Naive thymus-derived CD8-positive, alpha-beta T cell (primary cell): ENCODE measurements around the gene DCT. TPM values are rescaled to one million over a fixed set of nuclear protein-coding genes. Genes with fewer than 3 reads are reported as not detected.

Experiments
- polyA plus RNA-seq, 3 donors: library from polyadenylated mRNA; unstranded; fragments of 300-500 nt; fragmentation: Illumina TruSeq; gene quantifications; one replicate each; pipeline ENCODE4 v1.2.3, GENCODE V29; 2021
- total RNA-seq, 8 experiments: library from RNA in 2 of 8; stranded (reverse) in 2 of 8; gene quantifications; one replicate each; pipeline ENCODE4 v1.2.3 and lab custom pipeline; 2021 to 2026

The DCT gene
- total and polyA plus RNA-seq, 5 experiments from 2014 or later, result 0.19 to 1.1 (median 0.92) TPM; not detected in 1

Other genes with a start within 250 kb of the DCT start
- gene TGDS, start 116.5 kb upstream of the DCT start, total RNA-seq, result 10 to 100 TPM; 16.3 to 16.7 TPM
- gene TGDS, start 116.5 kb upstream of the DCT start, polyA plus RNA-seq, result 10 to 100 TPM in 2 of 3 donors, 1 to 10 TPM in 1; 8.5 to 14.4 (median 13.2) TPM
- gene GPR180, start 122.2 kb upstream of the DCT start, total RNA-seq, result 1 to 10 TPM; 3.1 to 3.4 TPM
- gene GPR180, start 122.2 kb upstream of the DCT start, polyA plus RNA-seq, result 1 to 10 TPM in 2 of 3 donors, under 1 TPM in 1; 0.96 to 1.8 (median 1.1) TPM
- not detected for gene SOX21, start 232.9 kb upstream of the DCT start, total RNA-seq
- gene SOX21, start 232.9 kb upstream of the DCT start, polyA plus RNA-seq, result not detected